Stimulated activated CD4-positive, alpha-beta T cell treated with anti-CD3 and anti-CD28 coated beads, Interleukin-1b, Interleukin-23, amount 100 ng/mL, for 48 hours (primary cell): ENCODE results near the gene LRRC38.
"Not testable (repeated sequence)": the region's sequence is repeated elsewhere in the genome, so short reads cannot be mapped to it uniquely, and the experiment has no call there.

ENCODE experiments used
- DNase-seq: peaks from one replicate; pipeline ENCODE4 v3.0.0-alpha.2; 2020

Gene LRRC38

GRCh38 chr1:13456904-13457532 is 56.8 kb downstream of the LRRC38 start:
- DNase-seq, result no peak

DNA sequence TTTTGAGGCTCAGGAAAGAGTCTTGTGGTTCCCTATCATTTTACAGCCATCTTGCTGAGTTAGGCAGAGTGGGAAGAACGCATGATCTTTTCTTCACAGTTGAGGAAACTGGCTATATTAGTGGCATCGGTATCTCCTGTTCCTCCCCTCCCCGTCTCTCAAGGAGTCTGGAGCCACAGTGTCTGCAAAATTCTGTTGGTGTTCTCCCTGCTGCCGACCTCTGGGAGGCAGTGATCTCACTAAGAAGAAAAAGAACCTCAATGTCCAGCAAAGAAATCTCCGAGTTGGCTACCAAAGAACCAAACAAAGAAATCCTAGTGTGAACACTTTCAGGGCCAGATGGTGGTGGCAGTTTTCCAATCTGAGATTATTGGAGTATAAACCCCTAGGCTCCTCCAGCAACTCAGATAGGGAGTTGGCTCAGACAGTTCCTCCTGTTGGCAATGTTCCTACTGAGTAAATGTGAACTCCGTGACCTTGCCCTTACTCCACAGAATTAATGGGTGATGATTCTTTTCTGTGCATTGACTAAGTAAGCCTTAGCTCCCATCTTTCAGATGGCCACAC is 62.3 kb downstream of the LRRC38 start:
- DNase-seq, result no peak

DNA sequence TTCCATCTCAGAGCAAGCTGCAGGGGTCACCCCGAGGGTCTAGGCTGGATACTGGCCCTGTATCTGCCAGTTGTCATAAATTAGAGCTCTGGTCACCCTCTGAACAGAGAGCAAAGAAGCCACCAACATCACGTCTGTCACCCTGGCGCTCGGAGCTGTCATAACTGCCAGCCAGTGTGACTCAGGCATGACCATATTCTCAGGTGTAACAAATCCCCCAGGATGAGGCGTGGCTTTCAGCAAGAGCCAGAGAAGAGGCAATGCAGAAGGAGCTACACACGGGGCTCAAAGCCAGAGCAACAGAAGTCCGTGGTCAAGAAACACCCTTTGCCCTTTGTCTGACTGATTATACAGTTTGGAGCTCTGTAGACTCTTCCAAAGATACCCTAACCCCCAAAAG is 63.6 kb downstream of the LRRC38 start:
- DNase-seq, result no peak

GRCh38 chr1:13443335-13443979 is 70.3 kb downstream of the LRRC38 start:
- DNase-seq, result no peak

DNA sequence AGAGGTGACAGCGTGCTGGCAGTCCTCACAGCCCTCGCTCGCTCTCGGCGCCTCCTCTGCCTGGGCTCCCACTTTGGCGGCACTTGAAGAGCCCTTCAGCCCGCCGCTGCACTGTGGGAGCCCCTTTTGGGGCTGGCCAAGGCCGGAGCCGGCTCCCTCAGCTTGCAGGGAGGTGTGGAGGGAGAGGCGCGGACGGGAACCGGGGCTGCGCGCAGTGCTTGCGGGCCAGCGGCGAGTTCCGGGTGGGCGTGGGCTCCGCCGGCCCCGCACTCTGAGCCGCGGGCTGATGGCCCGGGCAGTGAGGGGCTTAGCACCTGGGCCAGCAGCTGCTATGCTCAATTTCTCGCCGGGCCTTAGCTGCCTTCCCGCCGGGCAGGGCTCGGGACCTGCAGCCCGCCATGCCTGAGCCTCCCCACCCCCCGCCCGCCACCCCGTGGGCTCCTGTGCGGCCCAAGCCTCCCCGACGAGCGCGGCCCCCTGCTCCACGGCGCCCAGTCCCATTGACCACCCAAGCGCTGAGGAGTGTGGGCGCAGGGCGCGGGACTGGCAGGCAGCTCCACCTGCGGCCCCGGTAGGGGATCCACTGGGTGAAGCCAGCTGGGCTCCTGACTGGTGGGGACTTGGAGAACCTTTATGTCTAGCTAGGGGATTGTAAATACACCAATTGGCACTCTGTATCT is 74.6 kb downstream of the LRRC38 start:
- not testable (repeated sequence) for DNase-seq

DNA sequence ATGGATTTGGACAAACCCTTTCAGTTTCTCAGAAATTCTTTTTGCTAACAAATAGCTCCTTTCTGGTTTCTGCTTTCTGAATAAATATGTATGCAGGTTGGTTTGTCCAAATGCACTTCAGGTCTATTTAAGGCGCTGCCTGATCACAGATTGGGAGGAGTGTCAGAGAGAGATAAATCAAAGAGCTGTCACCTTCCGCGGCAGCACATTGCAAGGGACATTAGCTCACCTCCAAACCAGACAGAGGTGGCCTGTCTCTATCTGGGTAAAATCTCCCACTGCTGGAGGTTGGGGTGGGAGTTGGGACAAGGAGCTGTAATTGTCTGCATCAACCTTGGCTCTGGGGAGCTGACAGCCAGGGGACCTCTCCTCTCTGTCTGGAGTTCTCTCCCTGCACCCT is 78.3 kb downstream of the LRRC38 start:
- DNase-seq, result no peak

DNA sequence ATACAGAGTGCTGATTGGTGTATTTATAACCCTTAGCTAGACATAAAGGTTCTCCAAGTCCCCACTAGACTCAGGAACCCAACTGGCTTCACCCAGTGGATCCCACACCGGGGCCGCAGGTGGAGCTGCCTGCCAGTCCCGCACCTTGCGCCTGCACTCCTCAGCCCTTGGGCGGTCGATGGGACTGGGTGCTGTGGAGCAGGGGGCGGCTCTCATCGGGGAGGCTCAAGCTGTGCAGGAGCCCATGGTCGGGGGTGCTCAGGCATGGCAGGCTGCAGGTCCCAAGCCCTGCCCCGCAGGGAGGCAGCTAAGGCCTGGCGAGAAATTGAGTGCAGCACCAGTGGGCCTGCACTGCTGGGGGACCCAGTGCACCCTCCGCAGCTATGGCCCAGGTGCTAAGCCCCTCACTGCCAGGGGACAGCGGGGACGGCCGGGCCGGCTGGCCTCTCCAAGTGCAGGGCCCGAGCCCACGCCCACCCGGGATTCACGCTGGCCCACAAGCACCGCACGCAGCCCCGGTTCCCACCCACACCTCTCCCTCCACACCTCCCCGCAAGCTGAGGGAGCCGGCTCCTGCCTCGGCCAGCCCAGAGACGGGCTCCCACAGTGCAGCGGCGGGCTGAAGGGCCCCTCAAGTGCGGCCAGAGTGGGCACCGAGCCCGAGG is 80.0 kb downstream of the LRRC38 start:
- not testable (repeated sequence) for DNase-seq

- no peak for DNase-seq
These were observed 81.6 kb downstream of the LRRC38 start for GRCh38 chr1:13432251-13432650.

- DNase-seq, result no peak
These were observed 83.3 kb downstream of the LRRC38 start for GRCh38 chr1:13430495-13430894.
